SK-N-MC (cell line): ENCODE data around the gene CPLX1.

Experiments
- EZH2 ChIP-seq: fragments of 200-600 bp; sonication (generic); IDR thresholded peaks from one replicate; pipeline ENCODE4 v1.6.1; 2017; ENCODE audit warnings: antibody characterized with exemption
- FOXP2 ChIP-seq: optimal IDR thresholded peaks from 2 replicates; pipeline ENCODE3; 2011; ENCODE audit warnings: mild to moderate bottlenecking, moderate library complexity; ENCODE audit not compliant: insufficient read depth; ENCODE audit errors: extremely low read length, control extremely low read depth
- POLR2AphosphoS5 ChIP-seq: IDR thresholded peaks from 2 replicates; pipeline ENCODE4 v1.6.1; 2012; ENCODE audit warnings: mild to moderate bottlenecking, low read depth, low read length, borderline replicate concordance

- TF ChIP-seq POLR2AphosphoS5 (no peak), EZH2 (no peak), FOXP2 (no peak)
Observed at GRCh38 chr4:749698-750666, 75.9 kb downstream of the CPLX1 start.
